ENCODE measurements around the gene NACC2.

The NACC2 gene

DNA sequence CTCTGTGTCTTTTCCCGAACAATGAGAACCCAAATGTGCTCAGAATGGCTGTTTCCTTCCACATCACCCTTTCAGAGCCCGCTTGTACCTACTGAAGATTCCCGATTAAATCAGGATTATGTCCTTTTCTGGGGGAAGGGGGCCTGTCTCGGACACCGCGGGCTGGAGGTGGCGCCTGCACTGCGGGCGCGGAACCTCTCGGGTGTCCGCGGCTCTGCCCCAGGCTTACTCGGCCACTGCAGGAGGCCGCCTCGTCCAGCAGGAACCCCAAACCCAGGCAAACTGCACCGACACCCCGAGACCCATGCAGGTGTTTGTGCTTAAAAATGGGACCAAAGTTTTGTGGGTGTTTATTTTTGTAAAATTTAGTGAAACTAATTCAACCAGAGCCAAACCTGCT is 32.2 kb upstream of the NACC2 start:
- no peak for DNase-seq

DNA sequence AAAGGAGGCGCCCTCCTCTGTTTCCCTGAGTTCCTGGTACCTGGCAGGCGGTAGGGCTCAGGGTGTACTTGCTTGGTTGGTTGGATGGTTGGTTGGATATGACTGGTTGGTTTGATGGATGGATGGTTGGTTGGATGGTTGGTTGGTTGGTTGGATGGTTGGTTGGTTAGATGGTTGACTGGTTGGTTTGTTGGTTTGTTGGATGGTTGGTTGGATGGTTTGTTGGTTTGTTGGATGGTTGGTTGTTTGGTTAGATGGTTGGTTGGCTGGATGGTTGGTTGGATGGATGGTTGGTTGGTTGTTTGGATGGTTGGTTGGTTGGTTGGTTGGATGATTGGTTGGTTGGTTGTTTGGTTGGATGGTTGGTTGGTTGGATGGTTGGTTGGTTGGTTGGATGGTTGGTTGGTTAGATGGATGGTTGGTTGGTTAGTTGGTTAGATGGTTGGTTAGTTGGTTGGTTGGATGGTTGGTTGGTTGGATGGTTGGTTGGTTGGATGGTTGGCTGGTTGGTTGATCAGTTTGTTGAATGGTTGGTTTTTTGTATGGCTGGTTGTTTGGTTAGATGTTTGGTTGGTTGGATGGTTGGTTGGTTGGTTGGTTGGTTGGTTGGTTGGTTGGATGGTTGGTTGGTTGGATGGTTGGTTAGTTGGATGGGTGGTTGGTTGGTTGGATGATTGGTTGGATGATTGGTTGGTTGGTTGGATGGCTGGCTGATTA is 30.0 kb upstream of the NACC2 start:
- no peak for DNase-seq

DNA sequence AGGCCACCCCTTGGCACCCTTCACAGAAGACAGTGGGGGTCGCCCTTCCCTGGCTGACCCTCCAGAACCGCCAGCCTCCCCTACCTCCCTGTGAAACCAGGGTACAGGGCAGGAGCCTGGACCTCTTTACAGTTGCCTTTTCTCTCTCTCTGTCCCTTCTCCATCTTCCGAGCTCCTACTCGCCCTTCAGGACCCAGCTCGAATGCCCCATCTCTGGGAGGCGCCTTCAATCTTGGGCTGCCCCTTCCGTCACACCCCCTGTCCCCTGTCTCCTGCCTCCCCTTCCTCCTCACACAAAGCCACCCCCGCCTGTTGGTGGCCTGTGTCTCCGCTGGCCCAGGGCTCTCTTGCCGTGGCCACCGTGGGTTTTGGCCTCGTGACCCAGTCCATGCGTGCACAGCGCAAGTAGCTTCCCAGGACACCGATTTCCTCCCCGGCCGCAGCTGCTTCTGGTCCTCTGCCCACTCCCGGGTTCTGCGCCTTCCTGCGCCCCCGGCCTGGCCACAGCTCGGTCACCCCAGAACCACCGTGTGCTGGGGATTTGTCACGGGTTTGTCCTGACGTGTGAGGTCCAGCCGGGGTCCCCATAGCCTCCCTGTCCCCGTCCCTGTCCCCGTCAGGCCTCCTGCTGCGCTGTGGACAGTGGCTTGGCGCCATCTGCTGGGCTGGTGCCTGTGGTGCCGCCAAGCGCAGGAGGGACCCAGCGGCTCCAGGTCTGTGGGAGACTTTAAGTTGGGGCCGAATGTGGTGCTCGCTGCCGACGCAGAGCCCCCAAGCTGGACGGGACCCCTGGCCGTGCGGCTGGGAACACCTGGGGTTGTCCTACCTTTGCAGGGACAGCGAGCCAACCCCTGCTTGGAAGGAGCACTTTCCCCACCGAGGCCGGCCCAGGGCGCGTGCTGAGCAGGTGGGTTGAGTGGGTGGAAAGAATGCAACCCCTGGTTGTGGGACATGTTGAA is 27.6 kb upstream of the NACC2 start:
- DNase-seq = peak; percentile 68

DNA sequence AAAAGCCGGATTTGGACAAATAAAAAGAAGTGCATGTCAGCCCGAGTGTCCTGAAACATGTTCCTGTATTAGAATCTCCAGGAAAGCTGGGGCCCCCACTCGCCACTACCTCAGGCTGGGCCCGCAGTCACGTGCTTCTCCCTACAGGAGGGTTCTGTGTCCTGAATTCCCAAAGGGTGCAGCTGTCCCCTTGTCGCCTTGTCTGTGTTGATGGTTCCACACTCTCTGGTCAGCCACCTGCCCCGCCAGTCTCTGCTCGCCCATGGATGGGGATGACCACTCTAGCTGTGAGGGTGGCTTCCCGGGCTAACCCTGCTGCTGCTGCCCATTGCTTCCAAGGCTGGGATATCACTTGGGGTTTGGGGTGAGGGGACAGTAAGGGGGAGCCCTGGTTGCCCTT is 26.7 kb upstream of the NACC2 start:
- no peak for DNase-seq

DNA sequence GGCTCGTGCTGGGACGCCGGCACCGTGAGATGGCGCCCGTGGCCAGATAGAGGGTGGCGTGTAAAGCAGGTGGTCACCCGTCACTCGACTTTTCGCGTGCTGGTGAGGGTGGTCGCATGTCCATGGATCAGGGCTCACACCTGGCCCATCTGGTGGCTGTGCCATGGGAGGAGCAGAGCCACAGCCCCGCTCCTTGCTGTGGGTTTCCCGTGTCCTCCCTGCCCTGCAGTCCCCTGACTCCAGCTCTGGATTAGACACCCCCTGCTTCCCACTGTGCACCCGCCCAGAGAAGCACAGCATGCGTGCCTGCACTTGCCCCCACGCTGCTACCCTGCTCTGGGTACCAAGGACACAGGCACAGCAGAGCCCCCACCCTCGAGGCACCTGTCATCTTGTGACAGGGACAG is 25.4 kb upstream of the NACC2 start:
- no peak for DNase-seq

DNA sequence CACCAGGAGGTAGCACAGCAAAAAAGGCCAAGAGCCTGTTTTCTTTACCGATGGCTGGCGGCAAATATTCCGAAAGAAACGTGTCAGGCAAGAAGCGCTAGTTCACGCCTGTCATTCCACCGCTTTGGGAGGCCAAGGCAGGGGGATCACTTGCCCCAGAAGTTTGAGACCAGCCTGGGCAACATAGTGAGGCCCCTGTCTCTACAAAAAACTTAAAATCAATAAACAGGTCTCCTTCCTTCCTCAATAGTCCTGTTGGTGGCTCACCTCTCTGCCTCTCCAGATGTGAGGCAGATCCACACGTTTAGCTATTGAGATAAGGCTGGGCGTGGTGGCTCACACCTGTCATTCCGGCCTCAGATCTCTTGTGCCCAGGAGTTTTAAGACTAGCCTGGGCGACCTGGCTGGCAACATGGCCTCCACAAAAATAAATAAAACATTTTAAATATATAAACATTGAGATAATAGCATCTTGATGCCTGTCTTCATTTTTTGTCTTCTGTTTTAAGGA is 24.8 kb upstream of the NACC2 start:
- DNase-seq = no peak

DNA sequence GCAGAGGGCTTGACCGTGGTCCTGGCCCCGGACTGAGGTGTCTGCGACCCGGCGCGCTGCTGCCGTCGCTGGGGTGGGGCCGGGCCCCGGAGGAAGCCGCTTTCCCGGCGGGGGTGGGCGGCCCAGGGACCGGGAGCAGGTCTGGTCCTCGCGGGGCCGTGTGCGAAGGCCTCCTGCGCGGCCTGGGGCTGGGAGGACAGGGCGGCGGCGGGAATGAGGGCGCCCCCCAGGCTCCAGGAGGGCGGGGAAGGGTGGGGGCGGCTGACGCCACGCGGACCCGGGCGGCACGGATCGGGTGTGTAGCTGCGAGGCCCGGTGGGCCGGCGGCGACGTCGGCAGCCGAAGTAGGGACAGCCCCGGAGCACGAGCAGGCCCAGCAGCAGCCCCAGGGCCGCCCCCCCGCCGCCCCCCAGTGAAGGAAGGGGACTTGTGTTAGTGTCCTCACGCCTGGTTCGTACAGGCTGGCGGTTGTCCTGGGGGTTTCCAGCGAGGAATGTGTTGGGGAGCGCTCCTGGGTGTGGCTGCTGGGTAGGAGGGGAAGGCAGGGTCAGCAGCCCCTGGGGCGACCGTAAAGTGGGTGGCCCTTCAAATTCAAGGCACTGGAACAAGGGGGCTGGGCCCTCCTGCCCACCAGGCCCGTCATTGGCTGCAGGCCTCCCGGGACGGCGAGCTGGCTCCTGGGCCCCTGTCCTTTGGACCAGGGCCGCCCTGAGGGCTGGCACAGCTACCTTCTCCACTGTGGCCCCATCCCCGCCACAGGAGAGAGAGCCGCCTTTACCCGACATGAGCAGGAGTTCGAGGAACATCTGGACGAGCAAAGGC is 24.2 kb upstream of the NACC2 start:
- no peak for DNase-seq

DNA sequence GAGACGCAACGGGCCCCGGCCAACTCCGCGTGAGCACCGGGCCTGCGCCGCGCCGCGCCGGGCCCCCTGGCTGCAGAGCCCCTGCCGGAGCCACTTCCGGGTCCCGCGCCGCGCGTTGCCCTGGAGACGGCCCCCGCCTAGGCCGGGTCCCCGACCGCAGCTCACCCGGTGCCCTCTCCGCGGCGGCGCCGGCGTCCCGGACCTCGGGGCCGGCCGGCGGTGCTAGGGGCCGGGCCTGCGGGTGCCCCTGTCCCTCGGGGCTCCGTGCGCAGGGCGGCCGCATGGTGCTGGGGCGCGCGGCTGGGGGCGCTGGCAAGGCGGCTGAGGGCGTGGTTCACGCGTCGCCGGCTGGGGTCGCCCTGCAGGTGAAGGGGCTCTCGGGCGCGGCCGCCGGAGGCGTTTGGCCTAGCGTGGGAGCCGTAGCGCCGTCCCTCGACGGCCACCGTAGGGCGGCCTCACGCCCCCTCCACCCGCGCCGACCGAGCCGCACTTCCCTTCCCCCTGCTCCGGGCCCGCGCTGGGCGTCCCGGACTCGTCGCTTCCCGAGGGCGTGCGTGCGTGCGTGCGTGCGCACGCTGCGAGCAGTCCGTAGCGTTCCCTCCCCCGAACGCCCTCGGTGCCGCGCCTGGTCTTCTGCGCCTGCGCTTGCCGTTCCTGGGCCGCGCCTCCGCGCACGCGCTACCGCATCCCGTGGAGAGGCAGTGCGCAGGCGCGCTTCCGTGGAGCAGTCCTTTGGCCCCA is 23.4 kb upstream of the NACC2 start, which contains the start of gene TMEM250:
TSS of gene TMEM250 (minus strand) at position 556 of the 741 bp plus-strand sequence. CDS start 1,975 bp downstream, outside the sequence.
- peak; percentile 98 for DNase-seq

DNA sequence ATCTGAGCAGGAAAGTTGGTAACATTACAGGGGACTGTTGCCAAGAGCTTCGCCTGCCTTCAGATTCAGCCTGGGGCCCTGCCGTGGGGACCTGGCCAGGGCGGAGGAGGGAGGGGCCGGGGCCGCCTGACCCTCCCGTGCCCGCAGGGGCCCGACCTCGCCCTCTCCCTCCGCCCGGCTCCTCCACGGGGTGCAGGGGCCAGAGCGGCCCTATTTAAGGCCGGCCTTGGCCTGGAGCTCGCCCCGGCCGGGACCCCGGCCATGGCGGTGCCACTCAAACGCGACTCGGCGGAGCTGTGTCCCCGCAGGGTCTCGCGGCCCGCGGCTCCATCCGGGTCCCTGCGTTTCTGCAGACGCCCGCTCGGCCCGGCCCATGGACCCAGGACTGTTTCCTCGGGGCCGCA is 22.8 kb upstream of the NACC2 start:
- DNase-seq = no peak

DNA sequence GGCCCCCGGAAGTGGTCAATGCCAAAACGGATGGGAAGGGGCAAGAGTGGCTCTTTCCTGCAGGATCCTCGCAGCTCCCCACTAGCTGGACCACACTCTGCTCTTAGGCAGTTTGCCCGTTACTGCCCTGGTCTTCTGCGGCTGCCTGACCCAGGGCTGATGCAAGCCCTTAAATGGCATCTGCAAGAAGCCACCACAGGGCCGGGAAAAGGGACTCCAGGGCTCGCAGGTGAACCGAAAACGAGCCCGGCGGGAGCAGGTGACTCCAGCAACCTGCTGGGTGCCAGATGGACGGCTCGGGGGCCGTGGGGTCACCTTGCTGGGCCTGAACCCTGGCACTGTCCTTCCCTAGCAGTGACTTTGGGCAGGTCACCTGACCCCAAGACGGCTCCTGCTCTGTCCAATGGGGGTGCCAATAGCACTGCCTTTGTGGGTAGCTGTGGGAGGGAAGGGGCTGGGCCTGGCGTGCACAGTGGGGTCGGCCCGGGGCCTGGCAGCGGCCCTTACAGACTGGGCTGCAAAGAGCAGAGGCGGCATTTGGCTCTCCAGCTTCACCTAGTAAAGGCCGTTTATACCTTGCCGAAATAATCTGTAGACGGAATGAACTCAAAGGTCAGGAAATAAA is 22.3 kb upstream of the NACC2 start:
- no peak for DNase-seq

DNA sequence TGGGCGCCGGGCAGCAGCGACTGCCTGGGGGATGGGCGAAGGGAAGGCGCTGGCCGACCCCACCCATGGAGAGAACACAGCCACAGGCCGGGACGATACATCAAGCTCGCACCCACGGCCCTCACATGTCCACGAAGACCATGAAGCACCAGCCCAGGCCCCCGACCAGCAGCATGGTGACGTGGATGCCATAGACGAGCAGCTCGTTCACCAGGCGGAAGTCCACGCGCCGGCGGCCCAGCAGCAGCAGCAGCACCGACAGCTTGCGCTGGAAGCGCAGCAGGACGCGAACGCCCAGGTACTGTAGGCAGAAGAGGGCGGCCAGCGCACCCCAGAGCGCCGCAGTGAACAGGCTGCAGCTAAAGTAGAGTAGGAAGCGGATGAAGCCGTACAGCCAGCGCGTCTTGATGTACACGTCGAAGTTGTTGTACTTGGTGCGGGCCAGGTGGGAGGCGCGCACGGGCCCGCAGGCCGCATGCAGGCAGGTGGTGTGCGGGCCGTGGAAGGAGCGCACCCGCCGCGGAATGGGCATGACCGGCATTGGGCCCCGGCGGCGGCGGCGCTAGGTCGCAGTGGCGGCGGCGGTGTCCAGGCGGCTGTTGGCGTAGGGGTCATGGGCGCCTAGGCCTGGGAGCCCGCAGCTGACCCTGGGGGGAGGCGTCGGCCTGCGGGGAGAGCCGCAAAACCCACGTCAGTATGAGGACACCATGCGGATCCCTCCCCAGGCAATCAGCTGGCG is 21.4 kb upstream of the NACC2 start:
- DNase-seq = no peak

DNA sequence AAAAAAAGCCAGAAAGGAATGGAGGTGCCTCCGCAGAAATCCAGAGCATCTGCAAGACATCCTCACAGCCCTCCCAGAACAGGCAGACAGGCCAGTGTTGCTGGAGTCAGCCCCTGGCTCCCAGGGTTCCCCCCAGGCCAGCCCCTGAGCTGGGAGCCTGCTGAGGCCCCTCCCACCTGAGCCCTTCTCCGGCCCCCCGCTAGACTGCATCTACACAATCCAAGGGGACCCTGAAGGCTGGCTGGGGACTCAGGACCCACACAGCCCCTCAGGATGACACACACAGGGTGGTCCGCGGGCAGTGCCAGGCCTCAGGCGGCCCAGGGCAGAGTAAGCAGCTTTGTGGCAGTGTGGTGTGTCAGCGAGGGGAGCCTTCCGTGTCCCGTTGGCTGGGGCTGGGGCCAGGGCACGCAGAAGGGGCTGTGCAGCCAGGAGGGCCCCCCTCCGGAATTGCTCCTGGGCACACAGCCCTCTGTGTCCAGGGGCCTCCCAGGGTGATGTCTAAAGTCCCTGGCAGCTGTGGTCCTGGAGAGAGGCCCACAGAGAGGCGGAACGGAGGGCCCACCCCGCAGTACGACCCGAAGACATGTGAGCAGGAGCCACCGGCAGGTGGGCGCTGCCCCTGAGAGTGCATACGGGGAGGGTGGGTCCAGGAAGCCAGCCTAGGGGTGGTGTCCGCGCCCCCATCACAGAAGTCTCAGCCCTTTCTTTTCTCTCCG is 20.7 kb upstream of the NACC2 start:
- DNase-seq = no peak

DNA sequence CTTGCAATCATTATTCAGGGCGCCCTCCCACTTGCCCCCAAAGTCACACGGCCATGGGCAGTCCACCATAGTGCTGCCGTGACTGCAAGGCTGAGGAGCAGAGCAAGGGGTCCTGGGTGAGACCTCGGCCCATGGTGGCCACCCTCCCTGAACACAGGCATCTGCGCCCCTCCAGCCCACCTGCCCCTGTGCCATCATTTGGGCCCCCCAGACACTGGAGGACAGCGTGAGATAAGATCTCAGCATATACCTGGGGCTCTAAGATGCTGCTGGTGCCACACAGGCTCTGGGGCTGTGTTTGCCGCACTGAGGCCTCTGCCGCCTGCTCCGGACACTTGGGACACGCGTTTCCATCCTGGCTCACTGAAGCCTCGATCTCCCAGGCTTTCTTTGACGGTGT is 20.1 kb upstream of the NACC2 start:
- DNase-seq = no peak

DNA sequence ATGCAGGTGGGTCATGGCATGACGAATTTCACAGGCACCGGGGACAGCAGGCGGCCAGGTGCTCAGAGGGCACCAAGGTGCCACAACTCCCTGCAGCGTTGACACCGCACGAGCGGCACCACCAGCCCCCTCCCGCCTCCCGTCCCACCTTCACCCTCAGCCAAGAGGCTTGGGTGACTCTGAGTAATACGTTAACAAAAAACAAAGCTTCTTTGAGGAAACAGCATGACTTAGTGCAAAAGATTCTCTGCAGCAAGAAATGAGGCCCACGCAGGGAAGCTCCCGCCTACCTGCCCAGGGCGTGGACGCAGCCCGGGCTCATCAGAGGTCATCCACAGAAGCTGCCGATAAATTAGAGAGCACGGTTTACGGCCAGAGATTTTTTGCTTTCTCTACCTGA is 19.5 kb upstream of the NACC2 start:
- no peak for DNase-seq

DNA sequence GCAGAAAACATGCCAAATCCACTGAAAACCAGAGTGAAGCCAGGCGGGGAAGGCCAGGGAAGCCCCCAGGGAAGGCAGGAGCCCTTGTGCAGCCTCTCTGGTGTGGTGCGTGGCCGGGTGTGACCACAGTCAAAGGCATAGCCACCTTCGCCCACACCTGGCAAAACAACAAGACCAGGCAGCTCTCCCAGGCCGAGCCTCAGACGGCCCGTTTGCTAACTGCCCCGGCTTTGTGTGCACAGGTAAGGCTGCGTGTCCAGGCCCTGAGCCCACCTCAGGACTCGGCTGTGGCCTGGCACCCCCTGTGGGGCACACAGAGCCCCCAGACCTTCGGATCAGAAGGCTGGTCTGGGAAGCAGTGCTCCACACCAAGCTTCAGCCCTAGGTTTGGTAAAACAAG is 17.5 kb upstream of the NACC2 start:
- no peak for DNase-seq

DNA sequence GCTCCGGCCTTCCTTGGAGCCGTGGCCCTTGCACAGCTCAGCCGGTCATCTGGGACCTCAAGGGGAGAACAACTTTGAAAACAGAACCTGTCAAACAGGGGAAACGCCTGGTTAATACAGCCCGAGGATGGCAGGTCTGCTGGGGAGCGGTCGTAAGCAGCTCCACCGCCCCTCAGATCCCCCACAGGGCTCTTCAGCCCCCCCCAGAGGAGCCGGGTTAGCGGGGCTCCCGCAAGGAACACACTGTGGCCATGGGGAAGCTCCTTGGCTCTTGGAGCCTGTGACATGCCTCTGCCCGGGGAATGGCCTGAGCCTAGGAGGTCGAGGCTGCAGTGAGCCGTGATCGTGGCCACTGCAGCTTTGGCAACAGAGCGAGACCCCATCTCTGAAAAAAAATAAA is 16.8 kb upstream of the NACC2 start:
- DNase-seq = no peak

DNA sequence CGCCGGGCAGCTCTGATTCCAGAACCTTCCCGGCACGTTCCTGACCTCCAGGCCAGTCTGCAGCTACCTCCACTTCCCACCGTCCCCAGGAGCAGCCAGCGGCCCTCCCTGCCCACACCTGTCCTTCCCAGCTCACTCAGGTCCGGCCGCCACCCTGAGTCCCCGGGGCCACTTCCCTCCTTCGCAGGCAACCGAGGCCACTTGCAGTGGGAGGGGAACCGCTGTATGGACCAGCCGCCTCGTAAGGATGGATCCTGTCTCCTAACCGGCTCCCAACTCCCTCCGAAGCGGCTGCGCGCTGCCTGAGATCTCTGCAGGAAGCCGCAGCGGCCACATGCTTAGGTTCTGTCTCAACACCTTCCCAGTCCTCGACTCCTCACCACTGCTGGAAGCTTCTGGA is 16.1 kb upstream of the NACC2 start:
- DNase-seq = no peak

DNA sequence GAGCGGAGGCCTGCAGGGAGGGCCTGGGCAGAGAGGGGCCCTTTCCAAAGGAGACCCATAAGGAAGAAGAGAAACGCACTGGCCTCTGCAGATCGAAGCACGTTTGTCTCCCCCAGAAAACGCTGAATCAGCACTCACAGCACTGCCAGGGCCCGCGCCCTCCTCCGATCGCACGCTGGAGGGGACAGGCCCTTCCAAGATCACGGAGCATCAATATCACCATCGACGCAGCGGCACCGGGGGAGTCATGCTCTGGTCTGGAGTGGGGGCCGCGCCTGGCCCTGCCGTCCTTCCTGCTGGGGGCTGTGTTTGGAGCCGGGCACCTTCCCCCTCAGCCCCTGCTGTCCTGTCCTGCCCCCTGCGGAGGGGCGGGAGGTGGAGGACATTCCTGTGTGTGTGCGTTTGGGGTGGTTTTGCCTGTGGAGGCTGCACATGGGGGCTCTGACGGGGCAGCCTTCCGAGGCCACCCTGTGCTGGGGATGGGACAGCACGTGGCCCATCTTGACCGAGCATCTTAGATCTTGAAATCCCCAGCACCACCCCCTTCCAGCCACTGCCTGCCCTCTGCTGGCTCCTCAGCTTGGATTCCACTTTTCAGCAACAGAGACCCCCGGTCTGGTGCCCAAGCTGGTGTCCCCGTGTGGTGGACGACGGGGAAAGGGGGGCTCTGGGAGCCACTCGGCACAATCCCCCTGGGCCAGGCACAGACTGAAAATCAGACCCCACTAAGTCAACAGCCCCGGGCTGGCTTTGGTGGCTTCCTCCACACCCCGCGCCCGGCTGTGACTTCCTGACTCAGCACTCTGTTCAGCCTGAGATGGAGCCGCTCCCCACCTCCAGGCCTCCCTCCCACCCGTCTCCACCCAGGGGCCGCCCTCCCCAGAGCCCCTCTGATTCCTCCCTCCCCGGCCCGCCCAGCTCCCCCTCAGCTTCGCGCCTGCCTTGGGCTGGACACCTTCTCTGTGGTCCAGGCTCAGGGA is 15.3 kb upstream of the NACC2 start:
- no peak for DNase-seq

Data from NCI-H774 (cell line).